Thymus (tissue), 11 donors: ENCODE results near the gene C16orf86. TPM values are rescaled to one million over a fixed set of nuclear protein-coding genes. Genes with fewer than 3 reads are reported as not detected.

Experiments
- DNase-seq, 9 donors: peaks; one replicate each; pipeline ENCODE4 v3.0.0-alpha.2; 2013; ENCODE audit warnings: low spot score in 9 of 9, low read depth in 6 of 9, missing footprints in 1 of 9
- H3K27ac ChIP-seq, 2 donors: one replicate each; pipeline ENCODE4 v1.5.1; 2013; ENCODE audit warnings: control low read depth in 1 of 2, low read depth in 1 of 2, low read length in 1 of 2, mild to moderate bottlenecking in 1 of 2, moderate library complexity in 1 of 2
- H3K27me3 ChIP-seq, 2 donors: one replicate each; pipeline ENCODE4 v1.5.1; 2013; ENCODE audit warnings: low read length in 1 of 2; ENCODE audit not compliant: control insufficient read depth in 2 of 2, insufficient read depth in 1 of 2
- H3K36me3 ChIP-seq, 2 donors: one replicate each; pipeline ENCODE4 v1.5.1; 2013; ENCODE audit warnings: low read length in 1 of 2, mild to moderate bottlenecking in 1 of 2, moderate library complexity in 1 of 2; ENCODE audit not compliant: control insufficient read depth in 2 of 2, insufficient read depth in 2 of 2
- H3K4me1 ChIP-seq, 2 donors: one replicate each; pipeline ENCODE4 v1.5.1; 2013; ENCODE audit warnings: low read length in 2 of 2; ENCODE audit not compliant: control insufficient read depth in 2 of 2, insufficient read depth in 2 of 2
- H3K4me3 ChIP-seq, 2 donors: one replicate each; pipeline ENCODE4 v1.5.1; 2013; ENCODE audit warnings: low read length in 2 of 2, control low read depth in 1 of 2, mild to moderate bottlenecking in 1 of 2
- H3K9me3 ChIP-seq, 2 donors: one replicate each; pipeline ENCODE4 v1.5.1; 2013; ENCODE audit warnings: low read length in 1 of 2, mild to moderate bottlenecking in 1 of 2; ENCODE audit not compliant: control insufficient read depth in 2 of 2, insufficient read depth in 1 of 2
- WGBS: extraction: QIAGEN DNeasy Blood & Tissue Kit; methylation state at CpG from one replicate; pipeline ENCODE4 v1.1.7; 2013; 5-methylcytosine and 5-hydroxymethylcytosine counted together
- polyA plus RNA-seq: library from polyadenylated mRNA; stranded (reverse); fragments of 200-250 nt; gene quantifications from one replicate; pipeline ENCODE4 v1.2.3, GENCODE V29; 2013
- total RNA-seq: library from RNA; stranded (reverse); fragments of 120-200 nt; gene quantifications from one replicate; pipeline ENCODE4 v1.2.4, GENCODE V29; 2013
- donor health status: healthy.

The C16orf86 gene
- total and polyA plus RNA-seq, 2 donors, result 5.3 to 9.4 TPM

DNA sequence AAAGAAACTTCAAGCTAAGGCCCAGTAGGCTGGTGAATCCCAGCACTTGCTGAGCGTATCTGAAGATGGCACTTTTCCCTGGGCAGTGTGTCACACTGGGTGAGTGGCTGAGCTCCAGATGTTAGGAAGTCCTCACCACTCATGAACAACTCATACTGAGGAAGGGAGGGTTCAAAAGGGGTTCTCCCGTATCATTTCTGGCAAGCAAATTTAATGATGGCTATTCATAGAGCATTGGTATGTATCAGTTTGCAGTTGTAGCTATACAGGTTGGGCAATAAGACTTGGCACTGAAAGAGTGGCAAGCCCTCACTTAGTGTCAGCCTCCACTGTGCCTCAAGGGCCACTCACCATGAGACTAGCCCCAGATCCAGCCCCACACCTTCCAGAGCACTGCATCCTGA, 41.8 kb downstream of the C16orf86 start:
- no peak overlapping the region for H3K27ac ChIP-seq

DNA sequence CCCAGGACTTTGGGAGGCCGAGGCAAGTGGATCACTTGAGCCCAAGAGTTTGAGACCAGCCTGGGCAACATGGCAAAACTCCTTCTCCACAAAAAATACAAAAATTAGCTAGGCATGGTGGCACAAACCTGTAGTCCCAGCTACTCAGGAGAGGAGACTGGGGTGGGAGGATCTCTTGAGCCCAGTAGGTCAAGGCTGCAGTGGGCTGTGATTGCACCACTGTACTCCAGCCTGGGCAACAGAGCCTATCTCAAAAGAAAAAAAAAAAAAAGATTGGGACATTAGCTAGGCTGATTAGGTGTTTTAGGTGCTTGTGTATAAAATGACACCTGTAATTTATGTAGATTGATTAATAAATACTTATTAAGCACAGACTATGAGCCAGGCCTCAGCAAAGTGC, 42.4 kb downstream of the C16orf86 start:
- Histone ChIP-seq H3K9me3 (no peaks in the 10 kb centered on the region), H3K27ac (no peak overlapping the region), H3K36me3 (no peaks in the 10 kb centered on the region), H3K4me1 (no peaks in the 10 kb centered on the region), H3K27me3 (no peaks in the 10 kb centered on the region), H3K4me3 (no peak overlapping the region)
- DNase-seq, result no peak
- WGBS, result 96% methylated on average over 1 of the region's 1 CpG

More for the DNA sequence above, 41.8 kb downstream of the C16orf86 start:
- WGBS, result 96% methylated on average over 2 of the region's 2 CpGs
- no peak overlapping the region for H3K4me3 ChIP-seq
- H3K4me1 ChIP-seq, result peaks cover 3 to 4% of the 10 kb centered on the region in 2 donors
- no peaks in the 10 kb centered on the region for H3K27me3 ChIP-seq
- no peaks in the 10 kb centered on the region for H3K9me3 ChIP-seq
- no peaks in the 10 kb centered on the region for H3K36me3 ChIP-seq
- no peak for DNase-seq

DNA sequence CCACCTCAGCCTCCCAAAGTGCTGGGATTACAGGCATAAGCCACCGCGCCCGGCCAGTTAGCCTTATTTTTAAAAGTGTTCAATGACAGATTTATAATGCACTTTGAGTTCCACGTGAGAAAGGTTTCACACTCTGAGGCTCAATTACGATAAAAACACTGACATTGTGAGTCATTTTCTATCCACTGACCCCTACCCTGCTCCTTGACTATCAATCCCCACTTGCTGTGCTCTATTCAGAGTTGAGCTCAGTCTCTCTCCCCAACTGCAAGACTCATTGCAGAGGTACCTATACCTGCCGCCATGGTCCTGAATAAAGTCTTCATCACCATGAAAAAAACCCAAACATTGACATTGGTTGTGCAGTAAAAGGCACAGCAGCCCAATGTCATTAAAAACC, 44.0 kb downstream of the C16orf86 start:
- Histone ChIP-seq H3K4me1 (no peaks in the 10 kb centered on the region), H3K27me3 (no peaks in the 10 kb centered on the region), H3K27ac (no peak overlapping the region), H3K9me3 (no peaks in the 10 kb centered on the region), H3K4me3 (no peak overlapping the region), H3K36me3 (no peaks in the 10 kb centered on the region)
- no peak for DNase-seq
- 98% methylated on average over 6 of the region's 6 CpGs for WGBS

DNA sequence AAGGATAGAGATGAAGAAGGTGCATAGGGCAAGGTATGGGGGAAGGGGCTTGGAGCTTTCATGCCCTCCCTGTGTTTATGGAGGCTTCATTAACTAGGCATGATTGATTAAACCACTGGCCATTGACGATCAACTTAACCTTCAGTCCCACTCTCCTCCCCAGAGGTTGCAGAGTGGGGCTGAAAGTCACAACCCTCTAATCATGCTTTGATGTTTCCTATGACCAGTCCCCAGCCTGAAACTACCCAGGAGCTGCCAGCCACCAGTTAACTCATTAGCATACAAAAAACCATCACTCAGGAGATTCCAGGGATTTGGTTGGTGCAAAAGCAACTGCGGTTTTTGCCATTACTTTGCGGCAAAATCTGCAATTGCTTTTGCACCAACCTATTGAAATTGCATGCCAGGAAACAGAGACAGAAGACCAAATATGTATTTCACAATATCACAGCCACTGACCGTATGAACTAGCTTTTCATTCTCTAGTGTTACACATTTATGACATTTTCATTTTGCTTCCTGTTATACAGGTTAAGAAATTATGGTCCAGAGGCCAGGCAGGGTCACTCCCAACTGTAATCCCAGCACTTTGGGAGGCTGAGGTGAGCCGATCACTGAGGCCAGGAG, 47.1 kb downstream of the C16orf86 start:
- 97% methylated on average over 5 of the region's 5 CpGs for WGBS
- DNase-seq, result no peak
- Histone ChIP-seq H3K27ac (no peak overlapping the region), H3K4me1 (peaks cover 7 to 9% of the 10 kb centered on the region in 2 donors), H3K36me3 (no peaks in the 10 kb centered on the region), H3K9me3 (no peaks in the 10 kb centered on the region), H3K27me3 (no peaks in the 10 kb centered on the region), H3K4me3 (no peak overlapping the region)

DNA sequence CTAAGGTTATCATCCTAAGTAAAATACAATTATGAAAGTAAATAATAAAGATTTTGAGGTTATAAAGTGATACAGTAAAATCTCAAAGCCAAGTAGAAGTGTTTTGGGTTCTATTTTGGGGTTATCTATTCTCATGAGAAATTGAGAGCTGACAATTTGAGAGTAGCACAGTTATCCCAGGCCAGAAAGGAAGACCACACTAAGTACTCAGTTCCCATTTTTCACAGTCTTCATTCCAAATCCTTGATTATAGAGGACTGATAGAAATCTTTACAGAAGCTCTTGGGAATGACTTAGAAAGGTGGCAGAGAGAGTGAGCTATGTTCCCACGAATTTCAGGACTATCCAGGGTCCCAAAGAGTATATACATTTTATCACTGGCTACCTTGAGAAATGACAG, 47.9 kb downstream of the C16orf86 start:
- WGBS, result 96% methylated on average over 1 of the region's 1 CpG
- no peak for DNase-seq
- Histone ChIP-seq H3K27ac (no peak overlapping the region), H3K36me3 (no peaks in the 10 kb centered on the region), H3K4me1 (peaks cover 8 to 10% of the 10 kb centered on the region in 2 donors), H3K4me3 (no peak overlapping the region), H3K9me3 (no peaks in the 10 kb centered on the region), H3K27me3 (no peaks in the 10 kb centered on the region)

DNA sequence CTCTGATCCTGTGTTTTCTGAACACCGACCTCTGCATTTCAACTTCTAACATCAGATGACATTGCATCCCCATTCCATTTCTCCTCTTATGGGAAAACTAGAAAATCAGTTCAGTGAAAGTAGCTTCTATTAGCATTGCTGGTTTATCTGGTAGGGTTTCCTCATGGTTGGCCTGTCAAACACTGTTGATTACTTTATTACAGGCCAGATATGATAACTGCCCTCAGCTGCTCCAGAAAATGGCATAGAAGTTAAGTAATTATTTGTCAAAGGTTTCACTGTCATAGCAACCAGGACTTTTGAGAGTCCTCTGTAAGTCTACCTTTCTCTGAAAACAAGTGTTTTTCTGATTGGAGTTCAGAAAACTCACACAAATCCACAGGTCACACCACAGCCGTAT, 49.5 kb downstream of the C16orf86 start:
- over 99% methylated on average over 2 of the region's 2 CpGs for WGBS
- Histone ChIP-seq H3K27me3 (no peaks in the 10 kb centered on the region), H3K4me3 (no peak overlapping the region), H3K4me1 (peaks cover 13 to 15% of the 10 kb centered on the region in 2 donors), H3K36me3 (no peaks in the 10 kb centered on the region), H3K9me3 (no peaks in the 10 kb centered on the region), H3K27ac (no peak overlapping the region)
- no peak for DNase-seq

Other genes starting within 250 kb of the C16orf86 start
- 0.09 TPM for gene HSD11B2, start 235.7 kb upstream of the C16orf86 start, total RNA-seq
- gene HSD11B2, start 235.7 kb upstream of the C16orf86 start, polyA plus RNA-seq, result 7.8 TPM
- gene ATP6V0D1, start 185.7 kb upstream of the C16orf86 start, total RNA-seq, result 51.8 TPM
- 44.8 TPM for gene ATP6V0D1, start 185.7 kb upstream of the C16orf86 start, polyA plus RNA-seq
- gene AGRP, start 183.3 kb upstream of the C16orf86 start, total RNA-seq, result 0.09 TPM
- 0.87 TPM for gene AGRP, start 183.3 kb upstream of the C16orf86 start, polyA plus RNA-seq
- gene RIPOR1, start 138.0 kb upstream of the C16orf86 start, total RNA-seq, result 5.7 TPM
- gene RIPOR1, start 138.0 kb upstream of the C16orf86 start, polyA plus RNA-seq, result 25.4 TPM
- gene CTCF, start 104.3 kb upstream of the C16orf86 start, total RNA-seq, result 61.0 TPM
- 44.5 TPM for gene CTCF, start 104.3 kb upstream of the C16orf86 start, polyA plus RNA-seq
- gene CARMIL2, start 21.7 kb upstream of the C16orf86 start, total RNA-seq, result 19.7 TPM
- 85.6 TPM for gene CARMIL2, start 21.7 kb upstream of the C16orf86 start, polyA plus RNA-seq
- 15.3 TPM for gene ACD, start 6.6 kb upstream of the C16orf86 start, total RNA-seq
- 23.4 TPM for gene ACD, start 6.6 kb upstream of the C16orf86 start, polyA plus RNA-seq
- 4.6 TPM for gene PARD6A, start 5.9 kb upstream of the C16orf86 start, total RNA-seq
- 5.9 TPM for gene PARD6A, start 5.9 kb upstream of the C16orf86 start, polyA plus RNA-seq
- gene ENKD1, start 64 bp upstream of the C16orf86 start, total RNA-seq, result 12.0 TPM
- gene ENKD1, start 64 bp upstream of the C16orf86 start, polyA plus RNA-seq, result 31.3 TPM
- 10.2 TPM for gene GFOD2, start 52.5 kb downstream of the C16orf86 start, total RNA-seq
- gene GFOD2, start 52.5 kb downstream of the C16orf86 start, polyA plus RNA-seq, result 11.3 TPM
- gene RANBP10, start 139.7 kb downstream of the C16orf86 start, total RNA-seq, result 3.7 TPM
- gene RANBP10, start 139.7 kb downstream of the C16orf86 start, polyA plus RNA-seq, result 10.7 TPM
- 0.76 TPM for gene TSNAXIP1, start 140.1 kb downstream of the C16orf86 start, total RNA-seq
- gene TSNAXIP1, start 140.1 kb downstream of the C16orf86 start, polyA plus RNA-seq, result 2.0 TPM
- gene THAP11, start 175.5 kb downstream of the C16orf86 start, total RNA-seq, result 38.2 TPM
- gene THAP11, start 175.5 kb downstream of the C16orf86 start, polyA plus RNA-seq, result 25.7 TPM
- 50.7 TPM for gene NUTF2, start 180.1 kb downstream of the C16orf86 start, total RNA-seq
- gene NUTF2, start 180.1 kb downstream of the C16orf86 start, polyA plus RNA-seq, result 106 TPM
- gene CENPT, start 180.9 kb downstream of the C16orf86 start, total RNA-seq, result 25.4 TPM
- 101 TPM for gene CENPT, start 180.9 kb downstream of the C16orf86 start, polyA plus RNA-seq
- gene EDC4, start 206.2 kb downstream of the C16orf86 start, total RNA-seq, result 39.7 TPM
- 45.0 TPM for gene EDC4, start 206.2 kb downstream of the C16orf86 start, polyA plus RNA-seq
- 0.28 TPM for gene NRN1L, start 218.1 kb downstream of the C16orf86 start, total RNA-seq
- gene NRN1L, start 218.1 kb downstream of the C16orf86 start, polyA plus RNA-seq, result 5.6 TPM
- 8.8 TPM for gene PSKH1, start 226.4 kb downstream of the C16orf86 start, total RNA-seq
- 12.6 TPM for gene PSKH1, start 226.4 kb downstream of the C16orf86 start, polyA plus RNA-seq